Measurements from ENCODE around the gene ORM1.
"Not testable (repeated sequence)": the region's sequence is repeated elsewhere in the genome, so short reads cannot be mapped to it uniquely, and the experiment has no call there.

ORM1 gene

GRCh38 chr9:114323849-114324248, 951 bp downstream of the ORM1 start:
- H3K4me3 ChIP-seq (ENCODE audit: low read depth, low read length); H4K8ac ChIP-seq (ENCODE audit: low read depth, low read length); H3K27ac ChIP-seq (ENCODE audit: low read depth, low read length); H2AK5ac ChIP-seq (ENCODE audit: low read length); H2AFZ ChIP-seq (ENCODE audit: insufficient read depth, low read length, poor library complexity); H3K27me3 ChIP-seq (ENCODE audit: insufficient read depth, low read length); H4K91ac ChIP-seq (ENCODE audit: low read depth, low read length); H3K9me3 ChIP-seq (ENCODE audit: insufficient read depth, low read depth, low read length); H3K36me3 ChIP-seq (ENCODE audit: control insufficient read depth in 1 of 2, insufficient read depth in 2 of 2, low read length in 2 of 2); H3K4me2 ChIP-seq (ENCODE audit: low read length); H2BK12ac ChIP-seq (ENCODE audit: low read length); H3K9ac ChIP-seq (ENCODE audit: low read length); H3K23ac ChIP-seq (ENCODE audit: low read length); H3K4ac ChIP-seq (ENCODE audit: low read depth, low read length); H3K4me1 ChIP-seq (ENCODE audit: control insufficient read depth in 1 of 2, insufficient read depth in 2 of 2, low read length in 2 of 2); H3K79me1 ChIP-seq (ENCODE audit: low read length); H2BK5ac ChIP-seq (ENCODE audit: low read depth, low read length, poor library complexity); H3K79me2 ChIP-seq (ENCODE audit: control insufficient read depth, insufficient read depth, low read length, poor library complexity); H3K14ac ChIP-seq (ENCODE audit: low read length); H4K12ac ChIP-seq (ENCODE audit: low read depth, low read length); DNase-seq; H3K18ac ChIP-seq (ENCODE audit: low read length): not testable (repeated sequence)
- WGBS (ENCODE audit: extremely low coverage, insufficient coverage, insufficient read length), result no CpG with 5 or more reads among the region's 6 CpGs
- H2BK120ac ChIP-seq (ENCODE audit: insufficient read depth, low read length, poor library complexity), result peak overlapping the region; percentile 49

DNA sequence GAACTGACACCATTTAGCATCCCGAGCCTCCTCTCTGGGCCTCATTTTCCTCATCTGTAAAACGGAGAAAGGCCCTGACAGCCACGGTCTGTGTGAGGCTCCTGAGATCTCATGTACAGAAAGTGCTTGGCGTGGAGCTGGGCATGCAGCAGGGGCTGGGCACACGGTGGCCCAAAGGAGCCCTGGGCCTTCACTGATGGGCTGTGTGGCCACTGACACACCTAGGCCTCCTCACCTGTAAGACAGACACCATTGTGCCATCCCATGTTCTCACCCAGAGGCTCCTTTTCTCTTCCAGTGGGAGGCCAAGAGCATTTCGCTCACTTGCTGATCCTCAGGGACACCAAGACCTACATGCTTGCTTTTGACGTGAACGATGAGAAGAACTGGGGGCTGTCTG, 1.6 kb downstream of the ORM1 start:
- Histone ChIP-seq H3K9me3 (ENCODE audit: insufficient read depth, low read depth, low read length) (no peaks in the 10 kb centered on the region), H2AK5ac (ENCODE audit: low read length) (no peak overlapping the region), H3K9ac (ENCODE audit: low read length) (no peak overlapping the region), H3K36me3 (ENCODE audit: control insufficient read depth in 1 of 2, insufficient read depth in 2 of 2, low read length in 2 of 2) (no peaks in the 10 kb centered on the region), H2BK12ac (ENCODE audit: low read length) (no peak overlapping the region), H2BK5ac (ENCODE audit: low read depth, low read length, poor library complexity) (no peak overlapping the region), H2BK120ac (ENCODE audit: insufficient read depth, low read length, poor library complexity) (no peak overlapping the region), H3K79me1 (ENCODE audit: low read length) (no peaks in the 10 kb centered on the region), H3K27ac (ENCODE audit: low read depth, low read length) (no peak overlapping the region), H3K4me3 (ENCODE audit: low read depth, low read length) (no peak overlapping the region), H3K27me3 (ENCODE audit: insufficient read depth, low read length) (no peaks in the 10 kb centered on the region), H3K4me1 (ENCODE audit: control insufficient read depth in 1 of 2, insufficient read depth in 2 of 2, low read length in 2 of 2) (no peaks in the 10 kb centered on the region), H2AFZ (ENCODE audit: insufficient read depth, low read length, poor library complexity) (no peak overlapping the region), H3K23ac (ENCODE audit: low read length) (no peak overlapping the region), H3K18ac (ENCODE audit: low read length) (no peak overlapping the region), H4K8ac (ENCODE audit: low read depth, low read length) (no peak overlapping the region), H3K4ac (ENCODE audit: low read depth, low read length) (no peak overlapping the region), H3K79me2 (ENCODE audit: control insufficient read depth, insufficient read depth, low read length, poor library complexity) (no peaks in the 10 kb centered on the region), H3K14ac (ENCODE audit: low read length) (no peak overlapping the region), H3K4me2 (ENCODE audit: low read length) (no peak overlapping the region), H4K12ac (ENCODE audit: low read depth, low read length) (no peak overlapping the region), H4K91ac (ENCODE audit: low read depth, low read length) (no peak overlapping the region)
- no peak for DNase-seq
- WGBS (ENCODE audit: extremely low coverage, insufficient coverage, insufficient read length), result no CpG with 5 or more reads among the region's 8 CpGs

DNA sequence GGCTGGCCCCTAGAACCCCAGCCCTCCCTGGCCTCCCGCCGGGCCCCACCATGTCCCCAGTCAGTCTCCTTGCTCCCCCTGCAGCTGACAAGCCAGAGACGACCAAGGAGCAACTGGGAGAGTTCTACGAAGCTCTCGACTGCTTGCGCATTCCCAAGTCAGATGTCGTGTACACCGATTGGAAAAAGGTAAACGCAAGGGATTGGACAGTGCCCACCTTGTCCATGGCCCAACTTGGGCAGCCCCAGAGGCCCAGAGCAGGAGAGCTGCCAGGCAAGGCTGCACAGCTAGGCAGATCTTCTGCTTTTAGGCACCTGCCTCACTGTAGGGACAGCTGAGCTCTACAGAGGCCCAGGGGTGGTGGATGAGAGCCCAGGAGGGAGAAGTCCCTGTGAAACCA, 2.1 kb downstream of the ORM1 start:
- H4K8ac ChIP-seq (ENCODE audit: low read depth, low read length); H2AK5ac ChIP-seq (ENCODE audit: low read length); H3K14ac ChIP-seq (ENCODE audit: low read length); H4K91ac ChIP-seq (ENCODE audit: low read depth, low read length); H3K27ac ChIP-seq (ENCODE audit: low read depth, low read length); DNase-seq; H3K4me2 ChIP-seq (ENCODE audit: low read length); H3K27me3 ChIP-seq (ENCODE audit: insufficient read depth, low read length); H3K4ac ChIP-seq (ENCODE audit: low read depth, low read length); H3K4me1 ChIP-seq (ENCODE audit: control insufficient read depth in 1 of 2, insufficient read depth in 2 of 2, low read length in 2 of 2); H2BK12ac ChIP-seq (ENCODE audit: low read length); H3K79me2 ChIP-seq (ENCODE audit: control insufficient read depth, insufficient read depth, low read length, poor library complexity); H3K9ac ChIP-seq (ENCODE audit: low read length); H2BK5ac ChIP-seq (ENCODE audit: low read depth, low read length, poor library complexity); H3K36me3 ChIP-seq (ENCODE audit: control insufficient read depth in 1 of 2, insufficient read depth in 2 of 2, low read length in 2 of 2); H3K4me3 ChIP-seq (ENCODE audit: low read depth, low read length); H3K23ac ChIP-seq (ENCODE audit: low read length); H3K9me3 ChIP-seq (ENCODE audit: insufficient read depth, low read depth, low read length); H3K79me1 ChIP-seq (ENCODE audit: low read length); H2AFZ ChIP-seq (ENCODE audit: insufficient read depth, low read length, poor library complexity); H4K12ac ChIP-seq (ENCODE audit: low read depth, low read length); H2BK120ac ChIP-seq (ENCODE audit: insufficient read depth, low read length, poor library complexity); H3K18ac ChIP-seq (ENCODE audit: low read length): not testable (repeated sequence)
- WGBS (ENCODE audit: extremely low coverage, insufficient coverage, insufficient read length), result no CpG with 5 or more reads among the region's 9 CpGs

GRCh38 chr9:114325684-114326254, 2.9 kb downstream of the ORM1 start:
- not testable (repeated sequence) for H3K9me3 ChIP-seq (ENCODE audit: insufficient read depth, low read depth, low read length); H3K36me3 ChIP-seq (ENCODE audit: control insufficient read depth in 1 of 2, insufficient read depth in 2 of 2, low read length in 2 of 2); H3K27ac ChIP-seq (ENCODE audit: low read depth, low read length); H2BK12ac ChIP-seq (ENCODE audit: low read length); H3K4me1 ChIP-seq (ENCODE audit: control insufficient read depth in 1 of 2, insufficient read depth in 2 of 2, low read length in 2 of 2); H3K23ac ChIP-seq (ENCODE audit: low read length); H3K9ac ChIP-seq (ENCODE audit: low read length); H2AFZ ChIP-seq (ENCODE audit: insufficient read depth, low read length, poor library complexity); H4K8ac ChIP-seq (ENCODE audit: low read depth, low read length); H4K91ac ChIP-seq (ENCODE audit: low read depth, low read length); H3K4ac ChIP-seq (ENCODE audit: low read depth, low read length); H3K14ac ChIP-seq (ENCODE audit: low read length); H3K79me2 ChIP-seq (ENCODE audit: control insufficient read depth, insufficient read depth, low read length, poor library complexity); H2BK120ac ChIP-seq (ENCODE audit: insufficient read depth, low read length, poor library complexity); H4K12ac ChIP-seq (ENCODE audit: low read depth, low read length); H3K18ac ChIP-seq (ENCODE audit: low read length); H3K4me3 ChIP-seq (ENCODE audit: low read depth, low read length); H2BK5ac ChIP-seq (ENCODE audit: low read depth, low read length, poor library complexity); H3K79me1 ChIP-seq (ENCODE audit: low read length); H3K27me3 ChIP-seq (ENCODE audit: insufficient read depth, low read length); H2AK5ac ChIP-seq (ENCODE audit: low read length); H3K4me2 ChIP-seq (ENCODE audit: low read length)
- DNase-seq, result peak; percentile 23 to 72
- WGBS (ENCODE audit: extremely low coverage, insufficient coverage, insufficient read length), result no CpG with 5 or more reads among the region's 3 CpGs
